Gastrocnemius medialis (tissue), 4 donors: ENCODE results near the gene ZBTB45. TPM values are rescaled to one million over a fixed set of nuclear protein-coding genes. Genes with fewer than 3 reads are reported as not detected.

Source experiments
- ATAC-seq, 2 donors: fragments of 150-250 bp; one replicate each; pipeline ENCODE4 v1.9.1; 2016
- DNase-seq, 2 donors: peaks; one replicate each; pipeline ENCODE4 v3.0.0-alpha.2; 2019
- H3K27ac ChIP-seq, 4 donors: fragments of 200-600 bp; sonication (generic); 1 replicate in 1 of 4; 2 replicates in 3 of 4; pipeline ENCODE4 v1.5.1; 2016 to 2018; ENCODE audit warnings: mild to moderate bottlenecking in 2 of 4, moderate library complexity in 1 of 4
- H3K27me3 ChIP-seq, 3 donors: fragments of 200-600 bp; sonication (generic) in 2 of 3; 1 replicate in 1 of 3; 2 replicates in 2 of 3; pipeline versions ENCODE4 v1.5.1 to v1.6.0; 2016 to 2019; ENCODE audit warnings: mild to moderate bottlenecking in 1 of 3, moderate library complexity in 1 of 3
- H3K36me3 ChIP-seq, 2 donors: fragments of 200-600 bp; sonication (generic) in 1 of 2; one replicate each; pipeline ENCODE4 v1.5.1; 2017 to 2018
- H3K4me1 ChIP-seq, 2 donors: fragments of 200-600 bp; sonication (generic) in 1 of 2; one replicate each; pipeline ENCODE4 v1.5.1; 2016 to 2017; ENCODE audit warnings: mild to moderate bottlenecking in 2 of 2
- H3K4me3 ChIP-seq, 4 donors: fragments of 200-600 bp; sonication (generic) in 3 of 4; 1 replicate in 1 of 4; 2 replicates in 3 of 4; pipeline ENCODE4 v1.5.1; 2016 to 2019; ENCODE audit warnings: mild to moderate bottlenecking in 2 of 4
- H3K9me3 ChIP-seq, 3 donors: fragments of 200-600 bp; sonication (generic) in 2 of 3; 1 replicate in 1 of 3; 2 replicates in 2 of 3; pipeline ENCODE4 v1.5.1; 2016 to 2019
- CTCF ChIP-seq, 5 experiments: fragments of 450-650 bp in 3 of 5; fragments of 200-600 bp in 2 of 5; sonication (generic) in 2 of 5; IDR thresholded peaks in 4 of 5; conservative IDR thresholded peaks in 1 of 5; 1 replicate in 4 of 5; 2 replicates in 1 of 5; pipeline ENCODE4 v1.5.1; 2016 to 2019; ENCODE audit warnings: antibody characterized with exemption in 5 of 5, mild to moderate bottlenecking in 3 of 5, moderate library complexity in 3 of 5
- POLR2A ChIP-seq, 2 donors: fragments of 450-650 bp; IDR thresholded peaks; one replicate each; pipeline ENCODE4 v1.6.1; 2017; ENCODE audit warnings: antibody characterized with exemption in 2 of 2, mild to moderate bottlenecking in 2 of 2, moderate library complexity in 2 of 2
- in situ Hi-C, 4 donors: fragments of 200-750 bp; cut with MboI; loops; one replicate each; pipeline versions ENCODE4 v1.15.0 to v1.8.0; 2017; ENCODE audit warnings: low sequenced_read_pairs in 4 of 4
- intact Hi-C: fragments of 100-400 bp; cut with DNase I; formaldehyde crosslinking; loops from one replicate; pipeline ENCODE4 v1.15.1; 2023; ENCODE audit warnings: low total_unique reads
- total RNA-seq, 4 donors: library from RNA; depleted of rRNA; stranded (reverse); fragments of >200 nt; gene quantifications; one replicate each; pipeline versions ENCODE4 v1.1.0 to v1.2.3, GENCODE V29; 2016

The ZBTB45 gene
- 10 to 100 TPM in 2 of 4 donors, 1 to 10 TPM in 2; 5.9 to 12.2 (median 9.6) TPM for total RNA-seq

- Histone ChIP-seq H3K27me3 (no peaks in the 10 kb centered on the region), H3K36me3 (peaks cover 0 to 15% of the 10 kb centered on the region in 2 donors), H3K9me3 (no peaks in the 10 kb centered on the region), H3K27ac (peak within 1 kb of the TSS; percentile 84 to 96 (median 94)), H3K4me3 (peak within 1 kb of the TSS; percentile 69 to 88 (median 80)), H3K4me1 (peaks cover 31 to 36% of the 10 kb centered on the region in 2 donors)
- peak; percentile 93 for ATAC-seq
- DNase-seq = peak; percentile 86 to 90
- intact Hi-C loops (loop anchor here (1.0 kb wide), 4 partner anchors 20 to 214 kb away; partner anchors contain the start of genes ERVK3-1 and TRIM28), in situ Hi-C loops (no loop called here)
- TF ChIP-seq CTCF (IDR thresholded peaks at IDR 0.05 in 4 of 5, conservative IDR thresholded peaks at IDR 0.05 in 1 of 5) (peak; percentile 74 to 92 (median 87)), POLR2A (IDR thresholded peaks at IDR 0.05) (peak; percentile 11 to 34)
These were observed at the start of gene ZBTB45 for GRCh38 chr19:58519355-58520256. ZBTB45 (minus strand) TSS chr19:58519810; CDS start chr19:58517673, 2,137 bp downstream.

GRCh38 chr19:58568453-58569130 is 49.0 kb upstream of the ZBTB45 start:
- Histone ChIP-seq H3K4me3 (no peak overlapping the region), H3K4me1 (peaks cover 7 to 9% of the 10 kb centered on the region in 2 donors), H3K27ac (no peak overlapping the region), H3K36me3 (peaks cover 0 to 32% of the 10 kb centered on the region in 2 donors), H3K27me3 (no peaks in the 10 kb centered on the region), H3K9me3 (no peaks in the 10 kb centered on the region)
- no peak for TF ChIP-seq CTCF (IDR thresholded peaks at IDR 0.05 in 4 of 5, conservative IDR thresholded peaks at IDR 0.05 in 1 of 5)
- TF ChIP-seq POLR2A (IDR thresholded peaks at IDR 0.05) = no peak
- in situ Hi-C loops (no loop called here), intact Hi-C loops (no loop called here)
- no peak for DNase-seq
- no peak for ATAC-seq

- DNase-seq = no peak
- Histone ChIP-seq H3K4me1 (peaks cover 17 to 19% of the 10 kb centered on the region in 2 donors), H3K27ac (no peak overlapping the region), H3K4me3 (no peak overlapping the region), H3K9me3 (no peaks in the 10 kb centered on the region), H3K27me3 (no peaks in the 10 kb centered on the region), H3K36me3 (peaks cover 0 to 32% of the 10 kb centered on the region in 2 donors)
- in situ Hi-C loops (no loop called here), intact Hi-C loops (no loop called here)
- no peak for ATAC-seq
- TF ChIP-seq POLR2A (IDR thresholded peaks at IDR 0.05) = no peak
These were observed 47.4 kb upstream of the ZBTB45 start for GRCh38 chr19:58566989-58567388.

GRCh38 chr19:58563823-58564222 is 44.2 kb upstream of the ZBTB45 start:
- Histone ChIP-seq H3K36me3 (peaks cover 0 to 10% of the 10 kb centered on the region in 2 donors), H3K4me1 (peaks cover 26 to 42% of the 10 kb centered on the region in 2 donors), H3K27me3 (no peaks in the 10 kb centered on the region), H3K27ac (no peak overlapping the region), H3K4me3 (no peak overlapping the region), H3K9me3 (no peaks in the 10 kb centered on the region)
- ATAC-seq (no peak), DNase-seq (peak in 1 of 2 donors; percentile 7)
- in situ Hi-C loops = no loop called here
- TF ChIP-seq CTCF (IDR thresholded peaks at IDR 0.05 in 4 of 5, conservative IDR thresholded peaks at IDR 0.05 in 1 of 5) = no peak
- TF ChIP-seq POLR2A (IDR thresholded peaks at IDR 0.05) = no peak
- intact Hi-C loops = no loop called here
